MM.1S (cell line): ENCODE data around the gene DDOST.

ENCODE experiments used
- DNase-seq: peaks from one replicate; pipeline ENCODE4 v3.0.0-alpha.2; 2015
- H2AFZ ChIP-seq: fragments of 300-600 bp; sonication (generic); 2 replicates; pipeline ENCODE4 v1.6.0; 2016; ENCODE audit warnings: antibody characterized with exemption, low read length
- H3F3A ChIP-seq: fragments of 300-600 bp; sonication (generic); 2 replicates; pipeline ENCODE4 v1.6.1; 2016; ENCODE audit warnings: mild to moderate bottlenecking, antibody characterized with exemption, low read length, moderate library complexity, mixed read lengths; ENCODE audit not compliant: insufficient read depth
- H3K27ac ChIP-seq: fragments of 300-600 bp; sonication (generic); 2 replicates; pipeline ENCODE4 v1.5.1; 2016; ENCODE audit warnings: mild to moderate bottlenecking, low read length
- H3K27me3 ChIP-seq: fragments of 300-600 bp; sonication (generic); replicated peaks from 2 replicates; pipeline ENCODE4 v1.6.0; 2016; ENCODE audit warnings: low read length; ENCODE audit not compliant: insufficient read depth
- H3K36me3 ChIP-seq: fragments of 300-600 bp; sonication (generic); replicated peaks from 2 replicates; pipeline ENCODE4 v1.6.1; 2016; ENCODE audit warnings: mild to moderate bottlenecking, low read length, mixed read lengths; ENCODE audit not compliant: insufficient read depth
- H3K4me1 ChIP-seq: fragments of 300-600 bp; sonication (generic); 2 replicates; pipeline ENCODE4 v1.6.1; 2016; ENCODE audit warnings: low read length, mixed read lengths
- H3K4me2 ChIP-seq: fragments of 300-600 bp; sonication (generic); 2 replicates; pipeline ENCODE4 v1.6.0; 2016; ENCODE audit warnings: low read depth, low read length
- H3K4me3 ChIP-seq: fragments of 300-600 bp; sonication (generic); 2 replicates; pipeline ENCODE4 v1.5.1; 2016; ENCODE audit warnings: low read length, mixed read lengths
- H3K79me2 ChIP-seq: fragments of 300-600 bp; sonication (generic); 2 replicates; pipeline ENCODE4 v1.6.1; 2016; ENCODE audit warnings: mixed run types, low read length, mixed read lengths
- H3K9ac ChIP-seq: fragments of 300-600 bp; sonication (generic); 2 replicates; pipeline ENCODE4 v1.6.1; 2016; ENCODE audit warnings: low read length, mixed read lengths
- H3K9me2 ChIP-seq: fragments of 300-600 bp; sonication (generic); replicated peaks from 2 replicates; pipeline ENCODE4 v1.6.1; 2016; ENCODE audit warnings: mild to moderate bottlenecking, low read length, mixed read lengths; ENCODE audit not compliant: insufficient read depth
- H3K9me3 ChIP-seq: fragments of 300-600 bp; sonication (generic); replicated peaks from 2 replicates; pipeline ENCODE4 v1.6.1; 2016; ENCODE audit warnings: mild to moderate bottlenecking, low read length, mixed read lengths; ENCODE audit not compliant: insufficient read depth
- H4K20me1 ChIP-seq: fragments of 300-600 bp; sonication (generic); 2 replicates; pipeline ENCODE4 v1.6.1; 2016; ENCODE audit warnings: mild to moderate bottlenecking, low read length, moderate library complexity, mixed read lengths; ENCODE audit not compliant: insufficient read depth
- EZH2 ChIP-seq: fragments of 300-600 bp; sonication (generic); optimal IDR thresholded peaks from 2 replicates; pipeline ENCODE3; 2017; ENCODE audit warnings: low read depth, mild to moderate bottlenecking, antibody characterized with exemption, low read length, mixed read lengths
- EZH2phosphoT487 ChIP-seq: fragments of 300-600 bp; sonication (generic); IDR thresholded peaks from 2 replicates; pipeline ENCODE4 v1.6.1; 2018; ENCODE audit warnings: antibody characterized with exemption, low read length
- TF ChIP-seq, protein P1 (sequence below): fragments of 300-600 bp; sonication (generic); IDR thresholded peaks from 2 replicates; pipeline ENCODE4 v1.5.1; 2016; ENCODE audit warnings: antibody characterized with exemption, low read length, mixed read lengths

DDOST gene

DNA sequence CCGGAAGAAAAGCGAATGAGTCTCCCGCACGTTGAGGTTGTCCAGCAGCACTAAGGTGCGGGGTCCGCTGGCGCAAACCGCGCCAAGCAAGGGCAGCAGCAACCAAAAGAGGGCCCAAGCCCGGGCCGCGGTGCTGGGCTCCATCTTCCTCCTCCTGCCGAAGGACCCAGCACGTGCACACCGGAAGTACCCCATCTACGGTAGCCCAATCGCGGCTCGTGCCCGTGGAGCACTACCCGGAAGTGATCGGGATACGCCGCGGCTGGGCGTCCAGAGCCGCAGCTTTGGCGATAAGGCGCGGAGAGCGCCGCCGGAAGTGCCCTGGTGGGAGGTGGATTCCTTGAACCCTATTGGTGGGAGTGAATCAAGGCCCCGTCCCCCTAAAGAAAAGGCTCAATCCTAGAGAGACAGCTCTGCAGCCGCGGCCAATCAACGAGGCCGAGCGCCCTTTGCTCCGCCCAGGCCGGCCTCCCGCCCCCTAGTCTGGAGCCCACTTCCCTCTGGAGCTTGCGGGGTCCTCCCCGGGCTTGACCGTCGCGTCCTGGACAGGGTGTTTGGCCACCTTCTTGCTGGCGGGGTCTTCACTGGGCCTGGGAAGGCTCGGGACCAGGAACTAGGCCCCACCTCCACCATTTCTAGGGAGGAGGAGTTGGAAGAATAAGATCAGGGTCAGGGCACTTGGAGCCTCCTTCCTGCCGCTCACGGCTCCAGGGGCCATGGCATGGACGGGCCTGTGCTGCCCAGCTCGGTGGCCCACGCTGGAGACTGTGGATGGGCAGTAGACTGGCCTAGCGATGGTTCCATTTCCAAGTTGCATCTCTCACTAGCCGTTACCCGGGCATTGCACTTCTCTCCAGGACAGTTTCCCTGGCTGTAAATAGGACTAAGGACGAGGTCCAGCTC, at the start of gene DDOST:
Gene DDOST, minus strand, starts transcription at position 163 of the 903 bp plus-strand sequence. Its CDS starts 19 bp downstream, at position 144.
- peaks cover 29% of the 10 kb centered on the region for H3K4me1 ChIP-seq
- no peaks in the 10 kb centered on the region for H3K9me3 ChIP-seq
- H3K4me2 ChIP-seq, result peak within 1 kb of the TSS; percentile 91
- peak within 1 kb of the TSS; percentile 88 for H3K9ac ChIP-seq
- peak within 1 kb of the TSS; percentile 93 for H3K4me3 ChIP-seq
- H3F3A ChIP-seq, result no peaks in the 10 kb centered on the region; the same call in 1 of the 2 replicates
- peak; percentile 98 for DNase-seq
- no peaks in the 10 kb centered on the region for H3K9me2 ChIP-seq
- H3K36me3 ChIP-seq, result no peaks in the 10 kb centered on the region
- H4K20me1 ChIP-seq, result 0 out of 2 replicates have a peak, but pooled peaks cover 9% of the 10 kb centered on the region
- no peaks in the 10 kb centered on the region for H3K27me3 ChIP-seq
- peak within 1 kb of the TSS; percentile 90 for H2AFZ ChIP-seq
- TF ChIP-seq, protein P1, sequence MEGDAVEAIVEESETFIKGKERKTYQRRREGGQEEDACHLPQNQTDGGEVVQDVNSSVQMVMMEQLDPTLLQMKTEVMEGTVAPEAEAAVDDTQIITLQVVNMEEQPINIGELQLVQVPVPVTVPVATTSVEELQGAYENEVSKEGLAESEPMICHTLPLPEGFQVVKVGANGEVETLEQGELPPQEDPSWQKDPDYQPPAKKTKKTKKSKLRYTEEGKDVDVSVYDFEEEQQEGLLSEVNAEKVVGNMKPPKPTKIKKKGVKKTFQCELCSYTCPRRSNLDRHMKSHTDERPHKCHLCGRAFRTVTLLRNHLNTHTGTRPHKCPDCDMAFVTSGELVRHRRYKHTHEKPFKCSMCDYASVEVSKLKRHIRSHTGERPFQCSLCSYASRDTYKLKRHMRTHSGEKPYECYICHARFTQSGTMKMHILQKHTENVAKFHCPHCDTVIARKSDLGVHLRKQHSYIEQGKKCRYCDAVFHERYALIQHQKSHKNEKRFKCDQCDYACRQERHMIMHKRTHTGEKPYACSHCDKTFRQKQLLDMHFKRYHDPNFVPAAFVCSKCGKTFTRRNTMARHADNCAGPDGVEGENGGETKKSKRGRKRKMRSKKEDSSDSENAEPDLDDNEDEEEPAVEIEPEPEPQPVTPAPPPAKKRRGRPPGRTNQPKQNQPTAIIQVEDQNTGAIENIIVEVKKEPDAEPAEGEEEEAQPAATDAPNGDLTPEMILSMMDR, result peak; percentile 42
- TF ChIP-seq EZH2, result no peak
- TF ChIP-seq EZH2phosphoT487, result no peak
- H3K79me2 ChIP-seq, result peaks cover 48% of the 10 kb centered on the region
- peak within 1 kb of the TSS; percentile 22; the same call in 1 of the 2 replicates for H3K27ac ChIP-seq

DNA sequence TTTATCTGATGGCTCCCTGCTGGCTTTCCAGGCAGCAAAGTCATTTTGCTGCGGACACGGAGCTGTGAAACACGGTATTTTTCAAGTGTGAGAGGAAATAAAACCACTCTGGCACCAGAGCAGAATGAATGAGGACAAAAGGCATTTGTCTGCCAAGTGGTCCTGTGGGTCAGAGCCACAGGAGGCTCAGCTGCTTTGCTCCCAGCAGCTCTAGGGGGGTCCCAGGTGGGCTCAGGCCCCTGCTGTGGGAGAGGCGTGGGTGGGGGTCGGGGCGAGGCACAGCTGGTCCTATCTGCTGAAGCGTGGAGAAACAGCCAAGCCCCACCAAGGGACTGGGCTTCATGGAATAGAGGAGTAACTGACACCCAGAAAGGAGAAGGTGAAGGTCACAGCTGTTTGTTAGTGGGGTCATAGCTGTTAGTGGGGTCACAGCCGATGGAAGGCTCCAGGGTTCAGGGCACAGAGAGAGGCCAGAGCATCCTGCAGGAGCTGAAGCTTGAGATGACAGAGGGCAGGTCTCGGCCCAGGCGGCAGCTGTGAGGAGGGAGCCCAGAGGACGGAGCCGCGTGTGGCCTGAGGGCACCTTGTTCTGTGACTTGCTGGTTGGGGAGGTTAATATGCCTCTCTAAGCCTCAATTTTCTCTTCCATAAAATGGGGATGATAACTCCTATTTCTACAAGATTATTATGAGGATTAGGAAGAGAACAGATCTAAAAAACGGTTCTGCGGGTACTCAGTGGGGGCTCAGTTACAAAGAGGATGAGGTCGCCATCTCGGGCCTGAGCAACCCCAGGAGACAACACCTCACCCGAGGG, 49.5 kb upstream of the DDOST start:
- H3K79me2 ChIP-seq, result no peaks in the 10 kb centered on the region
- no peak overlapping the region for H3K4me2 ChIP-seq
- H3K4me3 ChIP-seq, result no peak overlapping the region
- no peaks in the 10 kb centered on the region for H3K4me1 ChIP-seq
- H3K9ac ChIP-seq, result no peak overlapping the region
- H3K27ac ChIP-seq, result no peak overlapping the region
- peaks cover 69% of the 10 kb centered on the region for H3K27me3 ChIP-seq
- no peaks in the 10 kb centered on the region for H4K20me1 ChIP-seq
- H2AFZ ChIP-seq, result no peak overlapping the region
- no peak for DNase-seq
- no peaks in the 10 kb centered on the region for H3K9me2 ChIP-seq
- H3K9me3 ChIP-seq, result no peaks in the 10 kb centered on the region
- TF ChIP-seq, protein P1, result no peak
- TF ChIP-seq EZH2 (no peak), EZH2phosphoT487 (no peak)
- H3K36me3 ChIP-seq, result no peaks in the 10 kb centered on the region
- no peaks in the 10 kb centered on the region for H3F3A ChIP-seq

DNA sequence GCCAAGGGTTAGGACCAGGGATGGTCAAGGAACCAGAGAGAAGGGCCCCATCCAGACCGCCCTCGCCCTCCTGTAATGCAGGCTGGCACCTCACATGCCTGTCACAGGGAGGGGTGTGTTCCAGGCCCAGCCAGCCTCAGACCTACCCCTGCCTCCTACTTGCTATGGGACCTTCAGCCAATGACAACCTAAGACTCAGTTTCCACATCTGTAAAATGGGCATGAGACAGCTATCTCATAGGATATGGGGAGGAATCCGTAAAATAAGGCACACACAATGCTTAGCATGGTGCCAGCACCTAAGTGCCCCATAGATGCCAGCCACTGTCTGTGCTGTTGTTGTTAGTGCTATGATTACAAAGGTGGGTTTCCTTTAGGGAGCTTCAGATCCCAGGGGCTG, 48.7 kb upstream of the DDOST start:
- Histone ChIP-seq H3K27me3 (peaks cover 67% of the 10 kb centered on the region), H3K9ac (no peak overlapping the region), H3K27ac (no peak overlapping the region), H3K79me2 (no peaks in the 10 kb centered on the region), H3K4me3 (no peak overlapping the region), H3K4me1 (no peaks in the 10 kb centered on the region), H3K4me2 (no peak overlapping the region), H3K36me3 (no peaks in the 10 kb centered on the region), H3K9me3 (no peaks in the 10 kb centered on the region), H2AFZ (no peak overlapping the region), H4K20me1 (no peaks in the 10 kb centered on the region), H3F3A (no peaks in the 10 kb centered on the region), H3K9me2 (no peaks in the 10 kb centered on the region)
- no peak for DNase-seq
- TF ChIP-seq EZH2phosphoT487 (no peak), EZH2 (no peak)
- TF ChIP-seq, protein P1, result no peak
